ENCODE results near the gene ANOS1.
"Not testable (repeated sequence)": the region's sequence is repeated elsewhere in the genome, so short reads cannot be mapped to it uniquely, and the experiment has no call there.

The ANOS1 gene, protein sequence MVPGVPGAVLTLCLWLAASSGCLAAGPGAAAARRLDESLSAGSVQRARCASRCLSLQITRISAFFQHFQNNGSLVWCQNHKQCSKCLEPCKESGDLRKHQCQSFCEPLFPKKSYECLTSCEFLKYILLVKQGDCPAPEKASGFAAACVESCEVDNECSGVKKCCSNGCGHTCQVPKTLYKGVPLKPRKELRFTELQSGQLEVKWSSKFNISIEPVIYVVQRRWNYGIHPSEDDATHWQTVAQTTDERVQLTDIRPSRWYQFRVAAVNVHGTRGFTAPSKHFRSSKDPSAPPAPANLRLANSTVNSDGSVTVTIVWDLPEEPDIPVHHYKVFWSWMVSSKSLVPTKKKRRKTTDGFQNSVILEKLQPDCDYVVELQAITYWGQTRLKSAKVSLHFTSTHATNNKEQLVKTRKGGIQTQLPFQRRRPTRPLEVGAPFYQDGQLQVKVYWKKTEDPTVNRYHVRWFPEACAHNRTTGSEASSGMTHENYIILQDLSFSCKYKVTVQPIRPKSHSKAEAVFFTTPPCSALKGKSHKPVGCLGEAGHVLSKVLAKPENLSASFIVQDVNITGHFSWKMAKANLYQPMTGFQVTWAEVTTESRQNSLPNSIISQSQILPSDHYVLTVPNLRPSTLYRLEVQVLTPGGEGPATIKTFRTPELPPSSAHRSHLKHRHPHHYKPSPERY
- total RNA-seq: 0 reads per million in 3 donors

DNA sequence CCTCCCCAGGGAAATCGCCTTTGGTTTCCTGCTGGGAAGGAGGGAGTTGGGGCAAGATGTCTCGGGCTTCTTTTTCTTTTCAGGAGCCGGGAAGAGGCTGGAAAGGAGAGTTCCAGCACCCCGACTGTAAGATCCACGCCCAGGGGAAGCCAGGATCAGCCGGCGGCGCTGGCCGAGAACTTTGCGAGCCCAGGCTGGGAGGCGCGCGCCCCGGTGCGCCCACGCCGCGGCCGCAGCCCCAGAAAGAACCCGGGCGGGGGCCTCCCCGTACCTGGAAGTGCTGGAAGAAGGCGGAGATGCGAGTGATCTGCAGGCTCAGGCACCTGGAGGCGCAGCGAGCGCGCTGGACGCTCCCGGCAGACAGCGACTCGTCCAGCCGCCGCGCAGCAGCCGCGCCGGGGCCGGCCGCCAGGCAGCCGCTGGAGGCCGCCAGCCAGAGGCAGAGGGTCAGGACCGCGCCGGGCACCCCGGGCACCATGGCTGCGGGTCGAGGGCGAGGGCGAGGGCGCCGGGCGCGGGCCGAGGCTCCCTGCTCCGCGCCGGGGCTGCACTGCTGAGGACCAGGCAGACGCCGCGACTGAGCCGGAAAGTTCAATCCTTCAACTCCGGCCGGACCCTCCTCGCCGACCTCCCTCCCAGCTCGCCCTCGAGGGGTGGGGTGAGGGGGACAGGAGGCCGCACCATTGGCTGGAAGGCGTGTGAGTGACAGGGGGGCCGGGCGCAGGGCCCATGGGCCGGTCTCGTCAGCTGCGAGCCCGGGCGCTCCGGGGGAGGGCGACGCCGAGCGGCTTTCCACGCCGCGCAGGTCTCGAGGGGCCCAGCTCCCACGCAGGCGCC is at the start of gene ANOS1:
TSS of gene ANOS1 (minus strand) at position 579 of the 837 bp plus-strand sequence. CDS start at position 478, 101 bp downstream.
- no peaks in the 10 kb centered on the region for H3K9me3 ChIP-seq (ENCODE audit: control insufficient read depth, low read length)
- DNase-seq: no peak
- no peak within 1 kb of the TSS for H3K4me3 ChIP-seq (ENCODE audit: insufficient read depth, low read depth, low read length, poor library complexity, severe bottlenecking)
- H3K27ac ChIP-seq (ENCODE audit: insufficient read depth, low read length, poor library complexity, severe bottlenecking): no peak within 1 kb of the TSS
- H3K27me3 ChIP-seq (replicated peaks; ENCODE audit: control insufficient read depth, insufficient read depth, low read length, poor library complexity, severe bottlenecking): no peaks in the 10 kb centered on the region
- H3K36me3 ChIP-seq (ENCODE audit: control insufficient read depth, insufficient read depth, low read length): no peaks in the 10 kb centered on the region
- H3K4me1 ChIP-seq (ENCODE audit: control insufficient read depth, insufficient read depth, low read length, poor library complexity, severe bottlenecking): no peaks in the 10 kb centered on the region

DNA sequence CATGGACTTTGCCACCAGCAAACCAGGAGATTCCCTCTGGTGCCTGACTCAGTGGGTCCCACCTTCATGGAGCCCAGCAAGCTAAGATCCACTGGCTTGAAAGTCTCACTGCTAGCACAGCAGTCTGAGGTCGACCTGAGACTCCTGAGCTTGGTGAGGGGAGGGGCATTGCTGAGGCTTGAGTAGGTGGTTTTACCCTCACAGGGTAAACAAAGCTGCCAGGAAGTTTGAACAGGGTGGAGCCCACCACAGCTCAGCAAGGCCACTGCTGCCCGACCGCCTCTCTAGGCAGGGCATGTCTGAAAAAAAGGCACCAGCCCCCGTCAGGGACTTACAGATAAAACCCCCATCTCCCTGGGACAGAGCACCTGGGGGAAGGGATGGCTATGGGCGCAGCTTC is 41.2 kb upstream of the ANOS1 start:
- Histone ChIP-seq H3K4me3 (ENCODE audit: insufficient read depth, low read depth, low read length, poor library complexity, severe bottlenecking) (no peak overlapping the region), H3K9me3 (ENCODE audit: control insufficient read depth, low read length) (no peaks in the 10 kb centered on the region), H3K27me3 (replicated peaks; ENCODE audit: control insufficient read depth, insufficient read depth, low read length, poor library complexity, severe bottlenecking) (no peaks in the 10 kb centered on the region), H3K36me3 (ENCODE audit: control insufficient read depth, insufficient read depth, low read length) (no peaks in the 10 kb centered on the region), H3K27ac (ENCODE audit: insufficient read depth, low read length, poor library complexity, severe bottlenecking) (no peak overlapping the region), H3K4me1 (ENCODE audit: control insufficient read depth, insufficient read depth, low read length, poor library complexity, severe bottlenecking) (peaks cover 4% of the 10 kb centered on the region)
- no peak for DNase-seq

DNA sequence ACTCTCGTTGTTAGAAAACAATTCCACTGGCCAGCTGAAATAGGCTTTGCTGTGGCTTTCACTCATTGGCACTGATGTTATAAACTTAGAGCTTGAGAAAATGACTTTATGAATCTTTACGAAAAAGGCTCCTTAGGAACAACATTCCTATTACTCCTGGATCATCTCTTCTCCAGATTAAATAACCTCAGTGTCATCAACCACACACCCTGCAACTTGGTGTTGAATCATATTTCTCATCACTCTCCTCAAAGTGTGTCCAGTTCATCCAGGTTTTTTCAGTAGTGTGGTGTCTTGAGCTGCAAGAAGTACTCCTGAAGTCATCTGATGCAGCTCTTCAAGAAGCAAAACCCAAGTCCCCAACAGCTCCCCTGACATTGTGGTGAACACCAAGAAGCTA is 28.1 kb upstream of the ANOS1 start:
- Histone ChIP-seq H3K36me3 (ENCODE audit: control insufficient read depth, insufficient read depth, low read length) (no peaks in the 10 kb centered on the region), H3K9me3 (ENCODE audit: control insufficient read depth, low read length) (no peaks in the 10 kb centered on the region), H3K4me3 (ENCODE audit: insufficient read depth, low read depth, low read length, poor library complexity, severe bottlenecking) (no peak overlapping the region), H3K4me1 (ENCODE audit: control insufficient read depth, insufficient read depth, low read length, poor library complexity, severe bottlenecking) (no peaks in the 10 kb centered on the region), H3K27me3 (replicated peaks; ENCODE audit: control insufficient read depth, insufficient read depth, low read length, poor library complexity, severe bottlenecking) (no peaks in the 10 kb centered on the region), H3K27ac (ENCODE audit: insufficient read depth, low read length, poor library complexity, severe bottlenecking) (no peak overlapping the region)
- no peak for DNase-seq

DNA sequence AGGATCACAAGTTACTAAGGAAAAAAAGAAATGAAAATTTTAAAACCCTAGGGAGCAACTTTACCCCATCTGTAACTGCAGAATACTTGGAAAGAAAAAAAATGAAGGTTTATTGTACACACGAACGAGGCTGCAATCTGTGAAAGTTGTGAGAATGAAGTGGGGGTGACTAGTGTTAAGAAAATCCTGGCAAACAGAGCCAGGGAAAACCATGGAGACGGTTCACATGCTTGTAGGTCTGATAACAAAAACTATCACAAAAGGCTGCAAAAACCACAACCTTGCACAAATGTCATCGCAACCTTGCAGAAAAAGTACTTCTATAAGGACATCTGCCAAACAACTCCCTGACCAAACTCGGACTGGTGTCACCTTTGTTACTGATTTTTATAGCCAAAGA is 26.8 kb upstream of the ANOS1 start:
- H3K4me3 ChIP-seq (ENCODE audit: insufficient read depth, low read depth, low read length, poor library complexity, severe bottlenecking); H3K27ac ChIP-seq (ENCODE audit: insufficient read depth, low read length, poor library complexity, severe bottlenecking); H3K9me3 ChIP-seq (ENCODE audit: control insufficient read depth, low read length); H3K27me3 ChIP-seq (replicated peaks; ENCODE audit: control insufficient read depth, insufficient read depth, low read length, poor library complexity, severe bottlenecking); DNase-seq; H3K36me3 ChIP-seq (ENCODE audit: control insufficient read depth, insufficient read depth, low read length); H3K4me1 ChIP-seq (ENCODE audit: control insufficient read depth, insufficient read depth, low read length, poor library complexity, severe bottlenecking): not testable (repeated sequence)

DNA sequence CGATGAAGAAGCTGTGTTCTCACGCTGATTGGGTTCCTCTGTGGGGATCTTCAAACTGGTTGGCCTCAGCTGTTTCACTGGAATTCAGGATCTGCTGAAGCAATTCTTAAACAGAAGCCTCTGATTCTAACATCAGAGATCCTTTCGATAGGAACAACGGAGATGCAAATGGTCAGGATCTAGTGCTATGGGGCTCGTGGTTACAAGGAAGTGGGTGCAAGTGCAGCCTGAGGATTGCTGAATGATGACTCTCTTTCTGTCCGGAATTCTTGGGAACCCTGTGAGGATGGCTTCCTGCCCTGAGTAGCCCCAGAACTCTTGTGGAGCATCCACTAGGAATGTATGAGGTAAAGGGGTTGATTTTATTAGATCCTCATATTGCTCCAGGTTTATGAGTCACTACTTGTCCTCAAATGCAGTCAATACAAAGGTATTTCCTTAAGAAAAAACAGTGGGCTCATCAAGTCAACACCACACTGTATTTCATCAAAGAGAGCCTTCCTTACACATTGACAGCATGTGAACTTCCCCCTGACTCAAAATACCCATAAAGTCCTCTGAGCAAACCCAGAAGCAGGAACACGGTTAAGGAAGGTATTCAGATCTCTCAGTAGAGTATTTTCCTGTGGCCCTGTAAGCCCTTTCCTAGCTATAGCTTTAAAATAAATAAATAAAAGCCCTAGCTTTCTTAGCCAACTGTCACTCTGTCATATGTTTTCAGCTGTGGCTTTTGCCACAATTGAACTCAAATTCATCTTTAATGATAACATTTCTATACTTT is 25.9 kb upstream of the ANOS1 start:
- not testable (repeated sequence) for H3K9me3 ChIP-seq (ENCODE audit: control insufficient read depth, low read length); H3K27ac ChIP-seq (ENCODE audit: insufficient read depth, low read length, poor library complexity, severe bottlenecking); H3K27me3 ChIP-seq (replicated peaks; ENCODE audit: control insufficient read depth, insufficient read depth, low read length, poor library complexity, severe bottlenecking); H3K4me3 ChIP-seq (ENCODE audit: insufficient read depth, low read depth, low read length, poor library complexity, severe bottlenecking); H3K36me3 ChIP-seq (ENCODE audit: control insufficient read depth, insufficient read depth, low read length); H3K4me1 ChIP-seq (ENCODE audit: control insufficient read depth, insufficient read depth, low read length, poor library complexity, severe bottlenecking); DNase-seq

DNA sequence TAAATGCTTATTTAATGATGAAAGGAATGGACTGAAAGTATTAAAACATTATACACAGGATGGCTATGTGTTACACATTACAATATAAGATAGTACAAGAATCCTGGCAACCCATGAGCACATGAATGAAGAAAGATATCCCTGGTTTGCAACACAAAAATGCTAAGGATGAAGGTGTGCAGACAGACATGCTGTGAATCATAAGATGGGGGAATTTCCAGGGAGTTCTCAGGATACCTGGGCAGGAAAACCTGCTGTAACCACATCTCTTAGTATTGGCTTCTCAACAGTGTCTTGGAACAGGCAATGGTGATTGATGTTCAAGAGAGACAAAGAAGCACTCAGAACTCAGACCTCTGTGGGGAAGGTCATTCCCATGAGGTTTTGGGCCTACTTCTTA is 23.9 kb upstream of the ANOS1 start:
- no peaks in the 10 kb centered on the region for H3K9me3 ChIP-seq (ENCODE audit: control insufficient read depth, low read length)
- H3K27me3 ChIP-seq (replicated peaks; ENCODE audit: control insufficient read depth, insufficient read depth, low read length, poor library complexity, severe bottlenecking): no peaks in the 10 kb centered on the region
- no peak overlapping the region for H3K4me3 ChIP-seq (ENCODE audit: insufficient read depth, low read depth, low read length, poor library complexity, severe bottlenecking)
- H3K27ac ChIP-seq (ENCODE audit: insufficient read depth, low read length, poor library complexity, severe bottlenecking): no peak overlapping the region
- no peak for DNase-seq
- H3K36me3 ChIP-seq (ENCODE audit: control insufficient read depth, insufficient read depth, low read length): no peaks in the 10 kb centered on the region
- no peaks in the 10 kb centered on the region for H3K4me1 ChIP-seq (ENCODE audit: control insufficient read depth, insufficient read depth, low read length, poor library complexity, severe bottlenecking)

DNA sequence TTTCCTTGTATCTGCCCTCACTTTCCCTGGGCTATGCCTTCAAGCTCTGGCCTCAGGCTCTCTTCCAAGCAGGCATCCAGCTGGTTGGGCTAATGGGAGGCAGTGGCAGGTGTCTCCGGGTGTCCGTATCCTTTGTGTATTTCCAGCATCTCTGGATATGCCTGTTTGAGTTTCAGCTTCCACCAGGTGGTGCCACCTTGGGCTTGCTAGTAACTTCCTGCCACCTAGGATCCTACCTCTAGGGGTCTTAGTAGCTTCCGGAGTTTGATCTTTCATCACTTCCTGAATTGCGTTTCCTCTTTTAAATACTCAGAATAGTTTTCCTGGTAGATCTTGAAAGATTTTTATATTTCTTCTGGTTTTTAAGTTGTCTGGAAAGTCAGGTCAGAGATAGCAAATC is 23.2 kb upstream of the ANOS1 start:
- Histone ChIP-seq H3K4me3 (ENCODE audit: insufficient read depth, low read depth, low read length, poor library complexity, severe bottlenecking) (no peak overlapping the region), H3K36me3 (ENCODE audit: control insufficient read depth, insufficient read depth, low read length) (no peaks in the 10 kb centered on the region), H3K9me3 (ENCODE audit: control insufficient read depth, low read length) (no peaks in the 10 kb centered on the region), H3K27me3 (replicated peaks; ENCODE audit: control insufficient read depth, insufficient read depth, low read length, poor library complexity, severe bottlenecking) (no peaks in the 10 kb centered on the region), H3K27ac (ENCODE audit: insufficient read depth, low read length, poor library complexity, severe bottlenecking) (no peak overlapping the region), H3K4me1 (ENCODE audit: control insufficient read depth, insufficient read depth, low read length, poor library complexity, severe bottlenecking) (no peaks in the 10 kb centered on the region)
- DNase-seq: no peak

DNA sequence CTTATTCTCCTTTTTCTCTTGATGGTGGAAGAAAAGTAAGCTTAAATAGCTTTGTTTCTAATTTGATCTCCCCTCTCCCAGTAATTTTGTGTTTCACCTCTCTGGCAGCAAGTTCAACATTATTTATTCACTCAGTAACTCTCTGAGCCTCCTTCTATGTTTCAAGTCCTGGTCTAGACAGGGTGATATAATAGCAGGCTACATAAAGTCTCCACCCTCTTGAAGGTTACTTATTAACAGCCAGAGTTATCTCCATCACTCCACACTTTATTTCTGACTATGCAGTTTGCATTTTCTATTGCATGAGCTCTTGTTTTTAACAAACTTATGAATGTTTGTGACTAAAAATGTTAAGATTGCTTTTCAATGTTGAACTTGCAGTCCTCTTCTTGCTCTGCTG is 17.8 kb upstream of the ANOS1 start:
- Histone ChIP-seq H3K9me3 (ENCODE audit: control insufficient read depth, low read length) (no peaks in the 10 kb centered on the region), H3K4me3 (ENCODE audit: insufficient read depth, low read depth, low read length, poor library complexity, severe bottlenecking) (no peak overlapping the region), H3K27ac (ENCODE audit: insufficient read depth, low read length, poor library complexity, severe bottlenecking) (no peak overlapping the region), H3K27me3 (replicated peaks; ENCODE audit: control insufficient read depth, insufficient read depth, low read length, poor library complexity, severe bottlenecking) (no peaks in the 10 kb centered on the region), H3K36me3 (ENCODE audit: control insufficient read depth, insufficient read depth, low read length) (no peaks in the 10 kb centered on the region), H3K4me1 (ENCODE audit: control insufficient read depth, insufficient read depth, low read length, poor library complexity, severe bottlenecking) (no peaks in the 10 kb centered on the region)
- no peak for DNase-seq

DNA sequence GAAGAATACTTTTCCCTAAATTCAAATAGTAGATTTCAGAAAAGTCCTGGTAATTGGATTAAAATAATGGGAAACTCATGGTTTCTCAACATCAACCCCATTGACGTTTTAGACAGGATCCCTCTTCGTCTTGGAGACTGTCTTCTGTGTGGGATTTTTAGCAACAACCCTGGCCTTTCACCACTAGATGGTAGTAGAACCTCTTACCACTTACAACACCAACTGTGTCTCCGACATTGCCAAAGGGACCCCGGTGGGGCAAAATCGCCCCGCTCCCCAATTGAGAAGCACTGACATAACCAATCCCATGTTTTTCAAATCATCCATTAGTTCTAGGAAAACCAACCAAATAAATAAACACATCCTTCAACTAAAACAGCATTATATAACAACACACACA is 16.9 kb upstream of the ANOS1 start:
- Histone ChIP-seq H3K36me3 (ENCODE audit: control insufficient read depth, insufficient read depth, low read length) (no peaks in the 10 kb centered on the region), H3K4me3 (ENCODE audit: insufficient read depth, low read depth, low read length, poor library complexity, severe bottlenecking) (no peak overlapping the region), H3K4me1 (ENCODE audit: control insufficient read depth, insufficient read depth, low read length, poor library complexity, severe bottlenecking) (no peaks in the 10 kb centered on the region), H3K27me3 (replicated peaks; ENCODE audit: control insufficient read depth, insufficient read depth, low read length, poor library complexity, severe bottlenecking) (no peaks in the 10 kb centered on the region), H3K9me3 (ENCODE audit: control insufficient read depth, low read length) (no peaks in the 10 kb centered on the region), H3K27ac (ENCODE audit: insufficient read depth, low read length, poor library complexity, severe bottlenecking) (no peak overlapping the region)
- no peak for DNase-seq

Measured in effector memory CD4-positive, alpha-beta T cell (primary cell).